ENCODE measurements around the gene ILF3.

GRCh38 chr19:10725415-10725814, 71.3 kb downstream of the ILF3 start:
- no peak for TF ChIP-seq CTBP1 (IDR thresholded peaks at IDR 0.05; ENCODE audit: borderline replicate concordance)
- TF ChIP-seq HDGF (IDR thresholded peaks at IDR 0.05; ENCODE audit: borderline replicate concordance) = no peak
- TF ChIP-seq SP1 (IDR thresholded peaks at IDR 0.05) = no peak
- TF ChIP-seq ZNF384 (IDR thresholded peaks at IDR 0.05) = no peak
- TF ChIP-seq NFRKB (IDR thresholded peaks at IDR 0.05) = no peak
